Measurements from ENCODE around the gene FZD7.

FZD7 gene

GRCh38 chr2:202017940-202018339, 15.7 kb upstream of the FZD7 start:
- DNase-seq (ENCODE audit: low read depth in 1 of 2, low spot score in 1 of 2): no peak
- Histone ChIP-seq H3K4me3 (replicated peaks; ENCODE audit: insufficient read depth, low read length) (no peak overlapping the region), H3K27ac (replicated peaks) (no peak overlapping the region), H3K27me3 (ENCODE audit: insufficient read depth, poor library complexity, severe bottlenecking) (no peaks in the 10 kb centered on the region)
- TF ChIP-seq GABPA (IDR thresholded peaks at IDR 0.05; ENCODE audit: low read depth) (no peak), SPI1 (IDR thresholded peaks at IDR 0.05; ENCODE audit: borderline replicate concordance, low read depth) (no peak), POLR2AphosphoS5 (IDR thresholded peaks at IDR 0.05; ENCODE audit: low read depth) (no peak), REST (IDR thresholded peaks at IDR 0.05; ENCODE audit: insufficient replicate concordance, low read depth) (no peak), CTCF (IDR thresholded peaks at IDR 0.05; ENCODE audit: insufficient read depth, low read length) (no peak)

- H3K4me3 ChIP-seq (replicated peaks; ENCODE audit: insufficient read depth, low read length): no peak overlapping the region
- TF ChIP-seq POLR2AphosphoS5 (IDR thresholded peaks at IDR 0.05; ENCODE audit: low read depth) (no peak), GABPA (IDR thresholded peaks at IDR 0.05; ENCODE audit: low read depth) (no peak), CTCF (IDR thresholded peaks at IDR 0.05; ENCODE audit: insufficient read depth, low read length) (no peak), SPI1 (IDR thresholded peaks at IDR 0.05; ENCODE audit: borderline replicate concordance, low read depth) (no peak)
- no peak overlapping the region for H3K27ac ChIP-seq (replicated peaks)
- DNase-seq (ENCODE audit: low read depth in 1 of 2, low spot score in 1 of 2): no peak
- no peaks in the 10 kb centered on the region for H3K27me3 ChIP-seq (ENCODE audit: insufficient read depth, poor library complexity, severe bottlenecking)
These were observed 14.7 kb upstream of the FZD7 start for GRCh38 chr2:202018950-202019349.

- TF ChIP-seq CTCF (IDR thresholded peaks at IDR 0.05; ENCODE audit: insufficient read depth, low read length) (no peak), SPI1 (IDR thresholded peaks at IDR 0.05; ENCODE audit: borderline replicate concordance, low read depth) (no peak)
- Histone ChIP-seq H3K27ac (replicated peaks) (no peak overlapping the region), H3K4me3 (replicated peaks; ENCODE audit: insufficient read depth, low read length) (no peak overlapping the region), H3K27me3 (ENCODE audit: insufficient read depth, poor library complexity, severe bottlenecking) (no peaks in the 10 kb centered on the region)
- DNase-seq (ENCODE audit: low read depth in 1 of 2, low spot score in 1 of 2): no peak
These were observed 13.8 kb upstream of the FZD7 start for GRCh38 chr2:202019689-202020450.

GRCh38 chr2:202022755-202023154, 10.9 kb upstream of the FZD7 start:
- DNase-seq (ENCODE audit: low read depth in 1 of 2, low spot score in 1 of 2): no peak
- no peaks in the 10 kb centered on the region for H3K27me3 ChIP-seq (ENCODE audit: insufficient read depth, poor library complexity, severe bottlenecking)
- TF ChIP-seq SPI1 (IDR thresholded peaks at IDR 0.05; ENCODE audit: borderline replicate concordance, low read depth) (no peak), GABPA (IDR thresholded peaks at IDR 0.05; ENCODE audit: low read depth) (no peak), REST (IDR thresholded peaks at IDR 0.05; ENCODE audit: insufficient replicate concordance, low read depth) (no peak), POLR2AphosphoS5 (IDR thresholded peaks at IDR 0.05; ENCODE audit: low read depth) (no peak), CTCF (IDR thresholded peaks at IDR 0.05; ENCODE audit: insufficient read depth, low read length) (no peak)
- no peak overlapping the region for H3K27ac ChIP-seq (replicated peaks)
- H3K4me3 ChIP-seq (replicated peaks; ENCODE audit: insufficient read depth, low read length): no peak overlapping the region

All from HL-60 (cell line).